Upper lobe of left lung (tissue), 4 donors: ENCODE measurements around the gene NSMCE4A.

Experiments used
- CTCF ChIP-seq, 6 experiments: fragments of 450-650 bp in 4 of 6; fragments of 200-600 bp in 2 of 6; sonication (generic) in 2 of 6; IDR thresholded peaks; one replicate each; pipeline ENCODE4 v1.5.1; 2016 to 2019; ENCODE audit warnings: antibody characterized with exemption in 6 of 6
- POLR2AphosphoS5 ChIP-seq, 2 donors: sonication (generic); formaldehyde crosslinking; IDR thresholded peaks; one replicate each; pipeline ENCODE4 v1.5.1; 2017; ENCODE audit warnings: antibody characterized with exemption in 2 of 2

GRCh38 chr10:121965996-121966395 lies 9.0 kb downstream of the NSMCE4A start:
- TF ChIP-seq CTCF (IDR thresholded peaks at IDR 0.05) (no peak), POLR2AphosphoS5 (IDR thresholded peaks at IDR 0.05) (no peak)
